Measurements from ENCODE around the gene LLGL2.

GRCh38 chr17:75611851-75612429, 86.4 kb downstream of the LLGL2 start:
- TF ChIP-seq POLR2A (IDR thresholded peaks at IDR 0.05) (no peak), POLR2AphosphoS5 (IDR thresholded peaks at IDR 0.05; ENCODE audit: insufficient read depth in 1 of 2, low read depth in 1 of 2) (no peak)
- TF ChIP-seq, protein P1, sequence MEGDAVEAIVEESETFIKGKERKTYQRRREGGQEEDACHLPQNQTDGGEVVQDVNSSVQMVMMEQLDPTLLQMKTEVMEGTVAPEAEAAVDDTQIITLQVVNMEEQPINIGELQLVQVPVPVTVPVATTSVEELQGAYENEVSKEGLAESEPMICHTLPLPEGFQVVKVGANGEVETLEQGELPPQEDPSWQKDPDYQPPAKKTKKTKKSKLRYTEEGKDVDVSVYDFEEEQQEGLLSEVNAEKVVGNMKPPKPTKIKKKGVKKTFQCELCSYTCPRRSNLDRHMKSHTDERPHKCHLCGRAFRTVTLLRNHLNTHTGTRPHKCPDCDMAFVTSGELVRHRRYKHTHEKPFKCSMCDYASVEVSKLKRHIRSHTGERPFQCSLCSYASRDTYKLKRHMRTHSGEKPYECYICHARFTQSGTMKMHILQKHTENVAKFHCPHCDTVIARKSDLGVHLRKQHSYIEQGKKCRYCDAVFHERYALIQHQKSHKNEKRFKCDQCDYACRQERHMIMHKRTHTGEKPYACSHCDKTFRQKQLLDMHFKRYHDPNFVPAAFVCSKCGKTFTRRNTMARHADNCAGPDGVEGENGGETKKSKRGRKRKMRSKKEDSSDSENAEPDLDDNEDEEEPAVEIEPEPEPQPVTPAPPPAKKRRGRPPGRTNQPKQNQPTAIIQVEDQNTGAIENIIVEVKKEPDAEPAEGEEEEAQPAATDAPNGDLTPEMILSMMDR (IDR thresholded peaks at IDR 0.05): no peak

All from vagina (tissue), 2 donors.